OCI-M2 (cell line): ENCODE results near the gene VPS13D.
"Not testable (repeated sequence)": the region's sequence is repeated elsewhere in the genome, so short reads cannot be mapped to it uniquely, and the experiment has no call there.

Experiments
- DNase-seq: peaks from one replicate; lab custom pipeline; 2025; ENCODE audit not compliant: unreplicated experiment; lab: John Stamatoyannopoulos, UW

Gene VPS13D

DNA sequence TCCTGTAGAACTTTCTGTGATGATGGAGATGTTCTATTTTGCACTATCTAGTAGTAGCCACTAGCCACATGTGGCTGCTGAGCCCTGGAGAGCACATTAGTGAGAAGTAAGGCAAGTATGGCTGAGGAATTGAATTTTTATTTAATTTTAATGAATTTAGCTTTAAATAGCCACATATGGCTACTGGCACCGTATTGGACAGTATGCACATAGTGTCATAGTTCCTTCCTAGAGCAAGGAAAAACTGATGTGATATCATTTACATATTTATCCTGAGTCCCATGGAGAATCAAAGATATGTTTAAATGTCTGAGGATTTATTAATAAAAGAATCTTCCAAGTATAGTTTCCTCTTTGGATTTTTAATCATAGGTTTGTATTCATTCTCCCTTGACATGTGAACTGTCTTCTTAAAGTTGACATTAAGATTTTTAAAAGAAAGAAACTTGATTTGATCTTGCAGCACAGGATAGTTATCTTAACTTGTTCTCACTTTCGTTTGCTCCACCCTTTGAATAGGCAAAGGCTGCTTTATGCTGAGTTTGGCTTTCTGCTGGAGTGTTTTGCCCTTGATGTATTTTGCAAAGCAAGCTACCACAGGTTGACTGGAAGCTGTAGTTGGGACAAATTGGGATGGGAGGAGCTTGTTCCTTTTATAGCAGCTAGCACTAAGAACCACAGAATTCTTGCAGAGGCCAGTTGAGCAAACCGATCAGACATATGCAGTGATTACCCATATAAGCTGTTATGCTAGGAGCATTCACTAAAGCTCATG is 129.7 kb downstream of the VPS13D start:
- no peak for DNase-seq

- no peak for DNase-seq
Measured at GRCh38 chr1:12368646-12369045, 138.8 kb downstream of the VPS13D start.

DNA sequence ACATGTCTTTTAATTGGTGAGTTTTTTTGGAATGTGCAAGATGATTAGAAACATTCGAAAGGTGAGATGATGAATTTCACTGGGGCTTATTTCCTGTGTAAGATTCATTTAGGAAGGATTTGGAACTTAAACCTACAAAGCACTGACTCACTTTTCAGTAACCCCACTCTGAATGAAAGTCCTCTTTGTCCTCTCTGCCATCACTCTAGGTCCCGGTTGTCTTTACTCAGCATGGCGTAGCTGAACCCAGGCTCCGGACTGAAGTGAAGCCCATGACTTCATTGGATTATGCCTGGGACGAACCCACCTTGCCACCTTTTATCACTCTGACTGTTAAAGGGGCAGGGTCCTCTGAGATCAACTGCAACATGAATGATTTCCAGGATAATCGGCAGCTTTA is 139.4 kb downstream of the VPS13D start:
- DNase-seq = no peak

DNA sequence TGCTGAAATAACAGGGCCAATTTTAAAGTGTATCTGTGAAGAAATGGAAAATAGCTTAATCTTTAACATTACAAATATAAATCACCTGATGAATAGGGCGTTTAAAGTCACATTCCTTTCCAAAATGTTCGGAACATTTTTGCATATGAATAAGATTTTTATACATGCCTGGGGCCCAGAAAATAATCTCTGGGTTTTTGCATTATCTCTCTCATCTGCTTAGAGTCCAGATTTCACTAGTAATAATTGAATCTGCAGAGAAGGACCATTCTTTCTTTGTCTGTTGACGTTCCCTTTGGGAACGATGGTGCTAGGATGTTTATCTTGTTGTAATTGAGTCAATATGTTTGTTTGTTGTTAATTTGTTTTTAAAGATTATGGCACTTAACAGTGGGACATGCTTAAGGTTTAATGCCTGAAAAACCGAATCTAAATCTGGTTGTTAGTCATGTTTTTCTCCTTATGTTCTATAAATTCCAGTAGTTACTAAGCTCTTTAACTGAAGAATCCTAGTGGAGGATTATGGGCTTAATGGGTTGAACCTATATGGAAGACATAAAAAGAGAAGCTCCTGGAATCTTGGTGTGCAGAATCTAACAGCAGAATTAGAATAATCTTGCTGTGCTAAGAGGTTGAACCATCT is 140.6 kb downstream of the VPS13D start:
- no peak for DNase-seq

GRCh38 chr1:12371053-12371452 is 141.2 kb downstream of the VPS13D start:
- DNase-seq = no peak

DNA sequence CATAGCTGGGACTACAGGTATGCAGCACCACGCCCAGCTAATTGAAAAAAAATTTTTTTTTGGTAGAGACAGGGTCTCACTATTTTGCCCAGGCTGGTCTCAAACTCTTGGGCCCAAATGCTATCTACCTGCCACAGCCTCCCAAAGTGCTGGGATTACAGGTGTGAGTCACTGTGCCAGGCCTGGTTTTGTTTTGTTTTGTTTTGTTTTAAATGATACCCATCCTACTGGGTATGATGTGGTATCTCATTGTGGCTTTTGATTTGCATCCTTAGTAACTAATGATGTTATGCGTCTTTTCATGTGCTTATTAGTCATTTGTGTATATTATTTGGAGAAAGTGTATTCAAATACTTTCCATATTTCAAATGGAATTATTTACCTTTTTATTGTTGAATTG is 142.3 kb downstream of the VPS13D start:
- no peak for DNase-seq

- no peak for DNase-seq
Measured at GRCh38 chr1:12372761-12373160, 142.9 kb downstream of the VPS13D start.

GRCh38 chr1:12375133-12375829 is 145.5 kb downstream of the VPS13D start:
- DNase-seq = no peak

DNA sequence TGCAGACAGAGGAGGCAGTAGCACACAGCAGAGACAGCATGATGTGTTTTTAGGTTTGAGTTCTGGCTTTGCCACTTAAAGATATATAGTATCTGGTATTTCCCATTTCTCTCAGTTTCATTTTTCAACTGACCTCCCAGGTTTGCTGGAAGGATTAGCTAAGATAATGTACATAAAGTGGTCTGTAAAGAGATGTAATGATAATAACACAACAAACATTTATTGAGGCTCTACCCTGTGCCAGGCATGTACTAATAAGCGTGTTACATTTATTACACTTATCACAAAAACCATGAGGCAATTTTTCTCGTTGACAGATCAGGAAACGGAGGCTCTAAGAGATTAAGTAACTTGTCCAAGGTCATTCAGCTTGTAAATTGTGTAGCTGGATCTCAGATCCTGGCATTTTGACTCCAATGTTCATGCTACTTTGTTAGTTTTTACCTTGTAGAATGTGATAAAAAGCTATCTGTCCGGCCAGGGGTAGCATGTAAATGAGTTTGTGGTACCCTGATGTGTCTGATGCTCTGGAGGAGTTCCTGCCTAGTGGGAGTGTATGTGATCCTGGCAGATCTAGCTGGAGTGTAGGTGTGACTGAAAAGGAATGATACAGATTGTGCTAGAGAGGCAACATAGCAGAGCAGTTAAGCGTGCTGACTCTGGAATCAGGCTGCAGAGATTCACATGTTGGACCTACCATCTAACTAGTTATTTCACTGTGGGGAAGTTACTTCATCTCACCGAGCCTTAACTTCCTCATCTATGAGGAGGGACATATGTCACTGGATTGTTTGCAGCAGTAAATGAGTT is 146.6 kb downstream of the VPS13D start:
- DNase-seq = no peak

DNA sequence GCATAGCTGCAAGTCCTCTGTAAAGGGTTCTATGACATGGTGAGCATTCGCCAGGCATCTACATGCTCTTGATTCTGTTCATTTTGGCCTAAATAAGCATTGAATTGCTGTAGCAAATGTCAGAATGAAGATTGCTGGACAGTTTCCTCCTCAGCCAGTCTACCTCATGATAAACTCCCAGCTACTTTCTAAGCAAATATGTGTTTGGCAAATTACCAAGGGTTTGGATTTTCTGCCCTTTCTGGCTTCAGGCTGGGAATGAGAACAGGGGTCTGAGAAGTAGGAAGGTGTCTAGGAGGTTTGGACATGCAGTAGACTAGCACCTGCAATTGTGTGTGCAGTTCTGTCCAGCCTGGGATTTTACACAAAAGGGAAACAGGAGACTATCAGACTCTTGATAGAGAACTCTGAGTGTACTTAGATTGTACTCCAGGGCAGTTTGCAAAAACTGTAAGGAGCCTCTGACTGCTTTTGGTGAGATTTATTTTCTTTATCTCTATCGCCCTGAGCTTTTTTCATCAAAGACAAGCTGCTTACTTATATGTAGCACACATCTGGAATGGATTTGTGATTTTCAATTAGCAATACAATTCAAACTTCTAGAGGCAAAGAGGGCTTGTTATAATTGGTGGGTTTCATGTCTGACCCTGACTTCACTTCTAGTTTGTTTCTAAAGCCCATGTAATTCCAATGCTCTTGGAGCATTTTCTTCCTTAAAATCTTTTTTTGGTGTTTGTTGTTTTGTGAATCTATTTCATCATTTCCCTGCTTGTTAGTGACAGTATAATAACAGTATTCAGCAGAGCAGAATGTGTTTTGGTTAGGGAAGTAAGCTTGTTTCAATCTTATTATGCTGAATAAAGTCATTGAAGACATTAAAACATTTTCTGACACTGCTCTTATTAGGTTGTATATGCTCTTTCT is 150.8 kb downstream of the VPS13D start:
- DNase-seq = no peak

GRCh38 chr1:12383001-12383400 is 153.2 kb downstream of the VPS13D start:
- no peak for DNase-seq

- DNase-seq = no peak
Measured at GRCh38 chr1:12383786-12384185, 154.0 kb downstream of the VPS13D start.

- no peak for DNase-seq
Measured at GRCh38 chr1:12384836-12385456, 155.1 kb downstream of the VPS13D start.

DNA sequence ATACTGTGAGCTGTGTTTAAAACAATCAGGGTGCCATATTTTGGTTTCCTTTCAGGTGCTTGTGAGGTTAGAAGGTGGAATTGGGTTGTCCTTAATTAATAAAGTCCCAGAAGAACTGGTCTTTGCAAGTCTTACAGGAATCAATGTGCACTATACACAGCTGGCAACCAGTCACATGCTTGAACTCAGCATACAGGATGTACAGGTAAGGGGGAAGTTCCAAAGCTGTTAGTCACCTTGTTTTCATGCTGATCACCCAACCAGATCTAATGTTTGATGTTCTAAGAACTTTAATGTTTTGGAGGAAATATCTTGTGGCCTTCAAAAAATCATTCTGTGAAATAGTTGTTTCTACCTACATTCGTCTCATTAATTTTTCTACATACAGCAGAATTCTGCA is 156.3 kb downstream of the VPS13D start:
- no peak for DNase-seq

DNA sequence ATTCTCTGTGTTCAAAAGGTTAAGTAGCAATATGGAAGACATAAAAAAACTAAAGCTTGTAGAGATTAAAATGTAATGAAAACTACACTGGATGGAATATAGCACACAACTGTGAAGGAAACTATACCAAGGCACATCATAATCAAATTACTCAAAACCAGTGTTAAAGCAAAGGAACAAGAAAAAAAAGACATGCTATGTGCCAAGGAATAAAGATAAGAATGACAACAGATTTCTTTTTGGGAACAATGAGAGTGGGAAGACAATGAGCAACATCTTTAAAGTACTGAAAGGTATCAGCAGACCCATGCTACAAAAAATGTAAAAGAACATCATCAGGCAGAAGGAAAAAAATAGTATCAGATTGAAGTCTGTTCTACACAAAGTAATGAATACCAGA is 157.8 kb downstream of the VPS13D start:
- DNase-seq = no peak

GRCh38 chr1:12390296-12390695 is 160.5 kb downstream of the VPS13D start:
- not testable (repeated sequence) for DNase-seq

- no peak for DNase-seq
Measured at GRCh38 chr1:12397462-12398450, 167.9 kb downstream of the VPS13D start.

DNA sequence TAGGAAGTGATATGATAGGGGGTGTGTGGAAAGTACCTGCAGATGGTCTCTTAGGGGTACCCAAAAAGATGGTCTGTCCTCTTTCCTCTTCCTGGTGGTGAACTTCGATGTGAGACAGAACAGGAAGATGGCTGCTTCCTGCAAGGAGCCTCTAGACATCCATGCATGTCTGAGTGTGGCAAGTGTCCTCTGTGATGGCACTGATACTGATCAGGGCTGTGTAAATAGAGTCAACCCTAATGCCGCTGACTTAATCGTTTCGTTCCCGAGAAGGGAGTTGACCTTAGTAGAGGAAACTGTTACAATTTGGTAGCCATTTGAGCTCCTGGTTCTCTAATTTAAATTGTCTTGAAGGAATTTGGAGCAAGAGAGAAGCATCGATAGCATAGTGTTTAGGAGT is 168.6 kb downstream of the VPS13D start:
- no peak for DNase-seq
